Sciatic nerve (tissue), 2 donors: ENCODE data around the gene MAEA. TPM values are rescaled to one million over a fixed set of nuclear protein-coding genes. Genes with fewer than 3 reads are reported as not detected.
"Not testable (repeated sequence)": the region's sequence is repeated elsewhere in the genome, so short reads cannot be mapped to it uniquely, and the experiment has no call there.

Source experiments
- ATAC-seq: fragments of 200-7000 bp; cut with Tn5 transposase; one replicate; pipeline ENCODE4 v1.9.1; 2020; ENCODE audit warnings: mild to moderate bottlenecking, moderate library complexity
- DNase-seq: peaks from one replicate; pipeline ENCODE4 v3.0.0-alpha.2; 2020; ENCODE audit warnings: low spot score
- intact Hi-C: fragments of 100-400 bp; cut with DNase I; formaldehyde crosslinking; loops from one replicate; pipeline ENCODE4 v1.14.2; 2022
- total RNA-seq: library from RNA; stranded (reverse); fragmentation: NEBNext Ultra II Directional; extraction: Animal tissue kit (Norgen Biotek cat#: 25700); gene quantifications from one replicate; pipeline ENCODE4 v1.2.1, GENCODE V29; 2021
- donor health status: DM: no; HTN: no; CAD: no.
- donor health status: DM: no; HTN: no; CAD: no.

The MAEA gene
- total RNA-seq, 1 donor from 2014 or later: 68.6 TPM

DNA sequence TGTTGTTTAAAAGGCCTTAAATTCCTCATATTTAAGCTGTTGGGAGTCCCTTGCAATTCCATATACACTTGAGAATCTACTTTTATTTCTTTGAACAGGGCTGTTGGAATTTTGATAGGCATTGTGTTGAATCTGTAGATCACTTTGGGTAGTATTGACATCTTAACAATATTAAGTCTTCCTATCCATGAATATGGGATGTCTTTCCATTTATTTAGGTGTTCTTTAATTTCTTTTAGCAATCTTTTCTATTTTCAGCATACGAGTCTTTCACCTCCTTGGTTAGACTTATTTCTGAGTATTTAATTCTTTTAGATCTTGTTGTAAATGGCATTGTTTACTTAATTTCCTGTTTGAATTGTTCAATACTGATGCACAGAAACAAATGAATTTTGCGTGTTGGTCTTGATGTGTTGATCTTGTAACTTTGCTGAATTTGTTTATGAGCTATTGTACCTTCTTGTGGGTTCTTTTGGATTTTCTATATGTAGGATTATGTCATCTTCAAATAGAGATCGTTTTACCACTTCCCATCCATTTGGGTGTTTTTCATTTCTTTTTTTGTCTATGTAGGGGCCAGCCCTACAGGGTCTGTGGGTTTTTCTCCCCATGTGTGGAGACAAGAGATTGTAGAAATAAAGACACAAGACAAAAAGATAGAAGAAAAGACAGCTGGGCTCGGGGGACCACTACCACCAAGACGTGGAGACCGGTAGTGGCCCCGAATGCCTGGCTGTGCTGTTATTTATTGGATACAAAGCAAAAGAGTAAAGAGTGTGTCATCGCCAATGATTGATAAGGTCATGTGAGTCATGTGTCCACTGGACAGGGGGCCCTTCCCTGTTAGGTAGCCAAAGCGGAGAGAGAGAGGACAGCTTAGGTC is 22.6 kb upstream of the MAEA start:
- no peak for DNase-seq
- intact Hi-C loops: no loop called here
- ATAC-seq: no peak

DNA sequence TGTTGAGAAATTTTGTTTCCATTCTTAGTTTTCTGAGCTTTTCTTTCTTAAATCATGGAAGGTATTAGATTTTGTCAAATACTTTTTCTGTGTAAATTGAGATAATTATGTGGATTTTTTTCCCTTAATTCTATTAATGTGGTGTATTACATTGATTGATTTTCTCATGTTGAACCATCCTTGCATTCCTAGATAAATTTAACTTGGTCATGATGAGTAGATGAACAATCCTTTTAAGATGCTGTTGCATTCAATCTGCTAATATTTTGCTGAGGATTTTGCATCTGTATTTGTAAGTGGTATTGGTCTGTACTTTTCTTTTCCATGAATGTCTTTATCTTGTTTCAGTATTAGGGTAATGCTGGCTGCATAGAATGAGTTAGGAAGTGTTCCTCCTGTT is 20.5 kb upstream of the MAEA start:
- ATAC-seq (no peak), DNase-seq (no peak)
- intact Hi-C loops: no loop called here

DNA sequence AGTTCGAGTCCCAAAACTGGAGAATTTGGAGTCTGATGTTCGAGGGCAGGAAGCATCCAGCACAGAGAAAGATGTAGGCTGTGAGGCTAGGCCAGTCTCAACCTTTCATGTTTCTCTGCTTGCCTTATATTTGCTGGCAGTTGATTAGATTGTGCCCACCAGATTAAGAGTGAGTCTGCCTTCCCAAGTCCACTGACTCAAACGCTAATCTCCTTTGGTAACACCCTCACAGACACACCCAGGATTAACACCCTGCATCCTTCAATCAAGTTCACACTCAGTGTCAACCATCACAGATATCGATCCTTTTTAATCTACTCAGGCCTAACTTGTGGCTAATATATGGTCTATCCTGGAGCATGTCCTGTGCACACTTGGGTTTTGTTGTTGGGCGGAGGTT is 18.0 kb upstream of the MAEA start:
- ATAC-seq (no peak), DNase-seq (no peak)
- intact Hi-C loops: no loop called here

DNA sequence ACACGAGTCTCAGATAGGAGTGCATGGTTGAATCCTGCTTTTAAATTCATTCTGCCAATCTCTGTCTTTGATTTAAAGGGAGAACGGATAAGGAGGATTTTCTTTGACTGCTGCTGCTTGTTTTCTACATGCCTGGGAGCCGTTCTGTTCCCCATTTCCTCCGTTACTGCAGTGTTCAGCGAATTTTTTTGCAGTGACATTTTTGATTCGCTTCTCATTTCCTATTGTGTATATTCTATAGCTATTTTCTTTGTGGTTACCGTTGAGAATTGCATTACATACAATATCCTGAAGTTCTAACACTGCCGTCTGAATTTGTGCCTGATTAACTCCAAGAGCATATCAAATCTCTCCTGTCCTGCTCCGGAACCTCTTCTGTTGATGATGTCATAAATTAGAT is 14.8 kb upstream of the MAEA start:
- DNase-seq (no peak), ATAC-seq (no peak)
- intact Hi-C loops: no loop called here

DNA sequence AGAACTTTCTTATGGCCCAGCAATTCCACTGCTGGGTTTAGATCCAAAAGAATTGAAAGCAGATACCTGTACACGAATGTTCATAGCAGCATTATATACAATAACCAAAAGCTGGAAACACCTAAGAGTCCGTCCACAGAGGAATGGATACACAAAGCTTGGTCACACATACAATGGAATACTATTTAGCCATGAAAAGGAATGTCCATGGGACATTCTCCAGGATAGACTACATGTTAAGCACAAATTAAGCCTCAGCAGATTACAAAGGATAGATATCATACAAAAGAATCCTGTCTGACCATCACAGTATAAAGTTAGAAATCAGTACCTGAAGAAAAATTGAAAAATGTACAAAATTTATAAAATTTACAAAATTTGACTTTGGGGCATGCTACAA is 12.7 kb upstream of the MAEA start:
- intact Hi-C loops: no loop called here
- no peak for DNase-seq
- no peak for ATAC-seq

DNA sequence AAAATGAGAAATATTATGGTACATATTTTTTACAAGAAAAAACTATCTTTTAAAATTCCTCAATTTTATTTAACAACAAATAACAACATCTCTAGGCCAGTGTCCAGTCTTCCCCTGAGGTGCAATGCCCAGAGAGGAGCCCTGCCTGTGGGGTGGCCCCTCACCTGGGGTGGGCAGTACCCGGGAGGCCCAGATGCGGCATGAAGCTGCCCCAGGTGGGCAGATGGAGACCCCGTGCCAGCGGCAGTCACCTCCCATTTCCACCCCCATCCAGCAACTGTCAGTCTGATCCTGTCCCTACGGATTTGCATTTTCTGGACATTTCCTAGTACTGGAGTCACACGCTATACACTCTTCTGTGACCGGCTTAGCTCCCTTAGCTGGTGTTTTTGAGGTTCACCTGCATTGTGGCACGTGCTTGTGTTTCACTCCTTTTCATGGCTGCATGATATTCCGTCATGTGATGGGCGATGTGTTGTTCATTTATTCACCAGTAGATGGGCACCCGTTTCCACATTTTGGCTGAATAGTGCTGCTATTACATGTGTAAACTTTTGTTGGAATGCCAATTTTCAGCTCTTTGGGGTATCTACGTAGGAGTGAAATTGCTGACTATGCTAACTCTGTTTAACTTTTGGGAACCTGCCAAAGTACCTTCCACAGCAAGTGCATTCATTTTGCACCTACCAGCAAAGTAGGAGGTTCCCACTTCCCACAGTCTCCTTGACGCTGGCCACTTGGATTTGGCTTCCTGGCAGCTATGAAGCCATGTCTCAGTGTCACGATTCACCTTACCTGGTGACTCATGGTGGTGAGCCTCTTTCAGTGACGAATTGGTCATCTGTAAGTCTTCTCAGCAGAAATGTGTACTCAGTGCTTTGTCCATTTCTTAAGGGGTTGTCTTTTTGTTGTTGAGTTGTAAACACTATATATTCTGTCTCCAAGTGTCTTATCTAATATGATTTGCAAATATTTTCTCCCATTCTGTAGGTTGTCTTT is 11.7 kb upstream of the MAEA start:
- ATAC-seq (no peak), DNase-seq (no peak)
- intact Hi-C loops: no loop called here

DNA sequence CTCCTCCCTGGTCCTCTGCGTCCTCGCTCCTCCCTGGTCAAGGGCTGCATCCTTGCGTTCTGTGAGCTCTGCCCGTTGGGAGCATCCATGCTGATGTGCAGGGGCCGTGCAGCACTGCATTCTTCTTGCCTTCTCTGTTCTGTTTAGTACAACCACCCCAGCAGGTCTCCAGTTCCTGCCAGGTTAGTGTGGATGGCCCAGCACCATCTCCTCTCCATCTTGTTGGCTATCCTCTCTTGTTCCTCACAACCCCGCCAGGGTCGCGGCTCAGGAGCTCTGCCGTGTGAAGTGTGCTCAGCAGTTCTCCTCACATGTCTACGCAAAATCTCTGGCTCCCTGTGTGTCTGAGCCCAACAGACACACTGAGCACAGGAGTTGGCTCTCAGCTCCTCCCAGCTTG is 10.4 kb upstream of the MAEA start:
- intact Hi-C loops: no loop called here
- no peak for ATAC-seq
- DNase-seq: no peak

DNA sequence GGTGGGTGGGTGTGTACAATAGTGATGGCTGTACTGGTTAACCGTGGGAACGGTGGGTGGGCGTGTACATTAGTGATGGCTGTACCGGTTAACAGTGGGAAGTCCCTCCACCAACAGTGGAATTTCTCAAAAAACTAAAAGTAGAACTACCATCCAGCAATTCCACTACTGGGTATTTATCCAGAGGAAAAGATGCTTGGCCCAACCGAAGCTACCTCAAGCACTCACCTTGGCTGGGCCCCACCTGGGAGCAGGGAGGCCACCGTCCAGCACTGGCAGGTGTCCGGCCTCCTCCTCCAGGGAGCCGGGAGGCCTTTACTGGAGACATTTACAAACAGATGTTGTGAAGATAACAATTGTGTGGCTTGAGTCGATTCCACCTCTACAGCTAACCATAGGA is 6.0 kb upstream of the MAEA start:
- DNase-seq: peak; percentile 30
- intact Hi-C loops: no loop called here
- ATAC-seq: no peak

DNA sequence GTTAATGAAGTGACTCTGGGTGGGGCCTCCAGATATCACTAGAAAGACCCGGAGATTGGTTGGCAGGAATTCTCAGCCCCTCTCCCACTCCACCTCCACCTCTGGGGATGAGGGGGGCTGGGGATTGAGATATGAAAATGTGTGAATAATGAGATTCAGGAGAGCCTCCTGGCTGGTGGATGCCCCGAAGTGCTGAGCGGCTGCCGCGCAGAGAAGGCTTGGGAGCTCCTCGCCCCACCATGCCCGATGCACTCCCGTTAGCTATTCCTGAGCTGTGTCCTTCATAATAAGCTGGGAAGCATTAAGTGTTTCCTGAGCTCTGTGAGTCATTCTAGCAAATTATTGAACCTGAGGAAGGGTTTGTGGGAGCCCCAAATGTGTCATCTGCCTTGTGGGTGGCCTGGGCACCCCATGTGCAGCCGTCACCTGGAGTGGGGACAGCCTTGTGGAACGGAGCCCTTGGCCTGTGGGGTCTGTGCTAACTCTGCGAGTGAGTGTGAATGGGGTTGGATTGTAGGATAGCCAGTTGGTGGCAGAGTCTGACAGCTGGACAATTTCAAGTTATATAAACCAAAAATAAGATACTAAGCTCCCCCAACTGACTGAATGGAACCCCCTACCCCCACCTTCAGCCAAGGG is 4.4 kb upstream of the MAEA start:
- ATAC-seq: no peak
- intact Hi-C loops: no loop called here
- peak; percentile 49 for DNase-seq

DNA sequence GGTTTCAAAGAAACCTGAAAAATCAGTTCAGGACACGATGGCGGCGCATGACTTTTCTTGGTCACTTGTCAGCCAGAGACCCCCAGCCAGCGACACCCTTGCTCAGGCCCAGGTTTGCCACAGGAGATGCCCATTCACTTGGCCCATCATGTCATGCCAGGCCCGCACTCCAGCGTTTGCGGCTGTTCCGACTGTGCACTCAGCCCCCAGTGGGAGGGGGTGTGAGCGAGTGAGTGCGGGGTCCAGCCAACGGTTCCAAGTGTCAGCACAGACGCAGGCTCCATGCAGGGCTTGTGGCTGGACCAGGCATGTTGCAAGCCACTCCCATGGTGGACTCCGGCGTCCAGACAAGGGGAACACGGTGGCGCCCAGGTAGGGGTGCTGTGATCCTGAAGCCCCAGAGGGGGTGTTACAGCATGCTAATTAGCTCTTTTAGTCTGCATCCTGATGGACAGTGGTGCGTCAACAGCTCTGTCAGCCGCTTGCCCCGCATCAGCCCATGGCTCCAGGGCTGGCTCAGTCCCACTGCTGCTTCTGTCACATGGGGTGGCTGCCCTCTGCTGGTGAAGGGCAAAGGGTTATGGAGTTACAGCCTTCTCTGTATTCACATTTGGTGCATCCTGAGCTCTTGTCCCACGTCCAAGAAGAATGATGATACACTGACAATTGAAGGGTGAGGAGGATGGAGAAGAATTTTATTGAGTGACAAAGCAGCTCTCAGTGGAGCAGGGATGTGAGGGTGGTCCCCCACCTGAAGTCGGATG is 3.7 kb upstream of the MAEA start:
- intact Hi-C loops: no loop called here

DNA sequence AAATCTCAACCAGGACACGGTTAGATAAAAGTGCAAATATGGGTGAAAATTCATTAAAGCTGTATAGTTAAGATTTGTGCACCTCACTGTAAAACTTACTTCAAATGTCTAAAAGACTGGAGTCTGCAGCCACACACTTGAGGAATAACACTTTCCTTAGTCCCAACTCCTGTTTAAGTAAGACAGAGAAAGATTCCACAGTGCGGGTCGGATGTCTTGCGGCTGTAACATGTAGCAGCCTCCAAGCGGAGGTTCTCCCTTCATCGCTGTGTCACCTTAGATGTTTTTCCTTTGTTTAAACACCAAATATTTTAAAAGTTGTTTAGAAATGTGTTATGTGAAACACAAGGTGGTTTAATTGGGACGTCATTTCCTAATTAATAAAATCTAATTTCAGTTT is 905 bp upstream of the MAEA start:
- peak; percentile 8 for DNase-seq
- no peak for ATAC-seq
- intact Hi-C loops: no loop called here

More for the DNA sequence above, 3.7 kb upstream of the MAEA start:
- ATAC-seq (no peak), DNase-seq (peak; percentile 53)

DNA sequence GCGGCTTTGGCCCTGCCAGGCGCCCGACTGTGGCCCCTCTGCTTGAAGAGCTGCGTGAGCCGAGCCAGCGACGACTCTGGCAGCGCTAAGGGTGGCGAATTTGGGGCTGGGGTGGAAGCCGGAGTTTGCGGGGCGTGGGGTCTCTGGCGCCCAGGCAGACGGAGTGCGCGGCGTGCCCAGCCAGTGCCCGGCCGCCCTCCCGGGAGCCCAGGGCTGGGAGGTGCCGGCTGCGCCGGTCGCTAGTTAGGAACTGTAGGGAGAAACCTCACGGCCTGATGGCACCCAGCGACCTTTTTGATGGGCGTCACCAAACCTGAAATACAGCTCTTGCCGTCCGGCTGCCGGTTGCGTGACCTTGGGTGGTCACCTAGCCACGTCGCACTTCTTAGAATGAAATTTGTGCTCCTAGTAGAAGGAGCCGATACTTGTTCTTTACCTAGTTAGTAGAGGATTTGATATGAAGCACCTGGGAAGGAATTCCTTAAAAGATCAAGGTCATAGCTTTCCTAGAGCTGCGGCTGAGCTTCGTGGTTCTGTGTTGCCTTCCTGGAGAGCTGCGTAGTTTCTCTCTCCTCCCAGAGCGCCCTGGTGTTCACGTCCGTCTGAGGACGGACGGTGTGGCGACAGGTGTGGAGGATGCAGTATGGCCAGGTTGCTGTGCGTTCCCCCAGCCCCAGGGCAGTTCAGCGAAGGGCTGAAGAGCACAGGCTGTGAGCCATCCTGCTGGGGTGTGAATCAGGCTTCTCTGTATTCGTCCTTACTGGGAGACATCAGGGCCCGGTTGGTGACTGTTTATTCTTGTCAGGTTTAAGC is 680 bp downstream of the MAEA start:
- intact Hi-C loops: no loop called here
- DNase-seq (peak; percentile 58), ATAC-seq (no peak)

DNA sequence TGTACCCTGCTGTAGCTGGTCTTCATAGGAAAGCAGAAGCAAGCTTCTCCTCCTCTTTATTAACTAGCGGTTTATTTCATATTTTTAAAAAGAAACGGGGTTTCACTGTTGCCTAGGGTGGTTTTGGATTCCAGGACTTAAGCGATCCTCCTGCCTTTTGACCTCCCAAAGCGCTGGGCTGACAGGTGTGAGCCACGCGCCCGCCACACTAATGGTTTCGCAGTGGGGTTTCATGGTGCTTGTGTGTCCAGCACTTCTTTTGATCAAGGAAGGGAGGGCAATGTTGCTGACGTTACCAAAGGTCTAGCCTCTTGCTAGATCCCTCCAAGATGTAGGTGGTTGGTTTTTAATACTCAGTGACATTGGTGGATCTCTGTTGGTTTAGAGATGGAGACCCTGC is 1.4 kb downstream of the MAEA start:
- intact Hi-C loops: no loop called here
- ATAC-seq (no peak), DNase-seq (peak; percentile 14)

DNA sequence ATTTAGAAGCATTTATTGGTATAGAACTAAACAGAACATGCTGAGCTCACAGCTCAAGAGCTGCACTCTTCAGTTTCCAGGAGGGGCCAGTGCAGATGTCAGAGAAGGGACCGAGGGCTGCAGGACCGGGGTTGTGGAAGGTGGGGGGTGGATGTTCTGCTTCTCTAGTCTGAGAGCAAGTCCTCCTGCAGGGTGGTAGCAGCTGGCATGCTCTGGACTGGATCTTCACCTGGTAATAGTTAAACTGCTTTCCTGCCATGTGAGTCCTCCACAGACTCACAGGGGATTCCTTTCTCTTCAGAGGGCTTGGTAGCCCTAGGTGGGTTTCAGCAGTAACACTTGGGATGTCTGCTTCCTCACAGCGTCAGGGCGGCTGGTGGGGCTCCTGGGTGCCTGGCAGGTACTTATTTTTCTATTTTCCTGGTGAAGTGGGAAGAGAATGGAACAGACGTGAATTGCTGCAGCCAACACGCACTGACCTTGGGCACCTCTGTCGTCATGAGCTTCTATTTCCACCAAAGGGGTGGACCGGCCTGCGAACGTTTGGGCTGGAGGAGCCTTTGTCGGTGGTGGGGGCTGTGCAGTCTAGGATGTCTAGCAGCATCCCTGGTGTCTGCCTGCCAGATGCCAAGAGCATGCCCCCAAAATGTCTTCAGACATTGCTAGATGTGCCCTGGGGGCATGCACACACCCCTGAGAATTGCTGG is 2.5 kb downstream of the MAEA start:
- DNase-seq (peak; percentile 53), ATAC-seq (no peak)
- intact Hi-C loops: no loop called here

DNA sequence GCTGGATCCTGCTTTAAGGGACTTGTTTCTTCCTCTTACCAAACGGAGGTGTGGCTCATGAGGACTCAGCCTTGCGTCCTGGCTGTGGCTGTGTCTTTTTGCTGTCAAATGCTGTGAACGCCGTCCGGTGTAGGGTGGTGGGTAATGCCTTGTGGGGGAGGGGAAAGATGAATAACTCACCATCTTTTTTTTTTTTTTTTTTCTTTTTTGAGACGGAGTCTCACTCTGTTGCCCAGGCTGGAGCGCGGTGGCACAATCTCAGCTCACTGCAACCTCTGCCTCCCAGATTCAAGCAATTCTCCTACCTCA is 3.0 kb downstream of the MAEA start:
- intact Hi-C loops, DNase-seq, ATAC-seq: not testable (repeated sequence)

DNA sequence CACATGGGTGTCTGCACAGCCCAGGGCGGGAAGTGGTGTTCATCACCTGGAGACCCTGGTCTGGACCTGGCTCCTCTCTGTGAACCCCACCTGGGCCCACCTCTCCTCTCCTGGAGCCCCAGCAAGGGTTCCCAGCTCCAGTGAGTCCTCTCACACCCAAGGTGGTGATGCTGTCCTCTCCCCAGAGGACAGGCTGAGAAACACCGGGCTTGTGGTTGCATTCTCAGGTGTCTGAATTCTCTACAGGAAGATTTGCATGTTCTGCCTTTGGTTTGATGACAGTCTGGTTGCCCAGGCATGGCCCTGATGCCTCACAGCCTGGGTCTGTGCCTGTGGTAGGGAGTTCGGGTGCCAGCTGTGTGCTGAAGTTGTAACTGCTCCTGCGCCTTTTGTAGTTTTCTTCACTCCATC is 3.8 kb downstream of the MAEA start:
- intact Hi-C loops: no loop called here
- DNase-seq: peak; percentile 48
- ATAC-seq: no peak

DNA sequence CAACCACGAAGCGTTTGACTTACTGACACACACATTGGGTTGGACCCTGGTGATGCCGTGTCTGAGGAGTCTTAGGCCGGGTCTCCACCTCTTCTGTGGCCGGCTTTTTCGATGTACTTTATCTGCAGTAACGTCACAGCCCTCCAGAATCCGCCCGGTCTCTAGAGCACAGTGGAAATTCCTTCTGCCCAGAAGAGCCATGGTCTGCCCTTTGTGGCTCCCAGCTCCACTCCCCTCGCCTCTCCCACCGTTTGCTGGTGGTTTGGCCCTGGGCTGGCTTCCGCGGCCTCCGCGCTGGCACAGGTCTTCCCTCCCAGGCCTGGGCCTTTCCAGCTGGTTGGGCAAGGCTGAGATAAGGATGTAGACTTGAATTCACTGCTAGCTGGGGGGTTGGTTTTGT is 4.3 kb downstream of the MAEA start:
- intact Hi-C loops: no loop called here
- ATAC-seq: peak; percentile 51
- peak; percentile 61 for DNase-seq

DNA sequence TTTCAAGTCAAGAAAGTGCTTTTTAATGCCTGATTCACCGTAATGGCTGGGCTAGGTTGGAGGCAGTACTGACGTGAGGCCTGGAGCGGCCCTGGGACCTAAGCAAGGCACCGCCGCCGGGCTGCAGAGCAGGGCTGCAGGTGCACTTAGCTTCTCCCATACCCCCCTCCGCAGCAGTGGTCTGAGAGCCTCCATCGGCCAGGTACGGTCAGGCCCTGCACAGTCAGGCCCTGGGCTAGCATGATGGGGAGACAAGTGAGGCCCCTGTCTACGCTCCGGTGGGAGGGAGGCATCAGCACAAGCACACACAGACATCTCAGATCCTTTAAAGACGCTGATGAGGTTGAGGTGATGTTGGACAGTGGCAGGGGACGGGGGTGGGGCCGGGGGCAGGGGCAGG is 4.7 kb downstream of the MAEA start:
- intact Hi-C loops: no loop called here
- ATAC-seq (no peak), DNase-seq (peak; percentile 49)
